ENCODE measurements around the gene GRK1. TPM values are rescaled to one million over a fixed set of nuclear protein-coding genes. Genes with fewer than 3 reads are reported as not detected.

GRK1 gene
- total RNA-seq, 2 donors from 2014 or later, result 0.10 TPM; not detected in 1

- Histone ChIP-seq H3K4me1 (no peaks in the 10 kb centered on the region), H3K9me3 (no peaks in the 10 kb centered on the region), H3K36me3 (no peaks in the 10 kb centered on the region), H3K9ac (ENCODE audit: low read depth in 2 of 2, low read length in 2 of 2) (no peak overlapping the region), H3K4me3 (no peak overlapping the region), H3K27me3 (no peaks in the 10 kb centered on the region), H3K27ac (no peak overlapping the region)
- intact Hi-C loops (cut with DNase I), result no loop called here
- no peak for DNase-seq
- TF ChIP-seq, protein P1, sequence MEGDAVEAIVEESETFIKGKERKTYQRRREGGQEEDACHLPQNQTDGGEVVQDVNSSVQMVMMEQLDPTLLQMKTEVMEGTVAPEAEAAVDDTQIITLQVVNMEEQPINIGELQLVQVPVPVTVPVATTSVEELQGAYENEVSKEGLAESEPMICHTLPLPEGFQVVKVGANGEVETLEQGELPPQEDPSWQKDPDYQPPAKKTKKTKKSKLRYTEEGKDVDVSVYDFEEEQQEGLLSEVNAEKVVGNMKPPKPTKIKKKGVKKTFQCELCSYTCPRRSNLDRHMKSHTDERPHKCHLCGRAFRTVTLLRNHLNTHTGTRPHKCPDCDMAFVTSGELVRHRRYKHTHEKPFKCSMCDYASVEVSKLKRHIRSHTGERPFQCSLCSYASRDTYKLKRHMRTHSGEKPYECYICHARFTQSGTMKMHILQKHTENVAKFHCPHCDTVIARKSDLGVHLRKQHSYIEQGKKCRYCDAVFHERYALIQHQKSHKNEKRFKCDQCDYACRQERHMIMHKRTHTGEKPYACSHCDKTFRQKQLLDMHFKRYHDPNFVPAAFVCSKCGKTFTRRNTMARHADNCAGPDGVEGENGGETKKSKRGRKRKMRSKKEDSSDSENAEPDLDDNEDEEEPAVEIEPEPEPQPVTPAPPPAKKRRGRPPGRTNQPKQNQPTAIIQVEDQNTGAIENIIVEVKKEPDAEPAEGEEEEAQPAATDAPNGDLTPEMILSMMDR (IDR thresholded peaks at IDR 0.05), result no peak
These were observed 3.5 kb downstream of the GRK1 start for GRCh38 chr13:113670541-113670940.

DNA sequence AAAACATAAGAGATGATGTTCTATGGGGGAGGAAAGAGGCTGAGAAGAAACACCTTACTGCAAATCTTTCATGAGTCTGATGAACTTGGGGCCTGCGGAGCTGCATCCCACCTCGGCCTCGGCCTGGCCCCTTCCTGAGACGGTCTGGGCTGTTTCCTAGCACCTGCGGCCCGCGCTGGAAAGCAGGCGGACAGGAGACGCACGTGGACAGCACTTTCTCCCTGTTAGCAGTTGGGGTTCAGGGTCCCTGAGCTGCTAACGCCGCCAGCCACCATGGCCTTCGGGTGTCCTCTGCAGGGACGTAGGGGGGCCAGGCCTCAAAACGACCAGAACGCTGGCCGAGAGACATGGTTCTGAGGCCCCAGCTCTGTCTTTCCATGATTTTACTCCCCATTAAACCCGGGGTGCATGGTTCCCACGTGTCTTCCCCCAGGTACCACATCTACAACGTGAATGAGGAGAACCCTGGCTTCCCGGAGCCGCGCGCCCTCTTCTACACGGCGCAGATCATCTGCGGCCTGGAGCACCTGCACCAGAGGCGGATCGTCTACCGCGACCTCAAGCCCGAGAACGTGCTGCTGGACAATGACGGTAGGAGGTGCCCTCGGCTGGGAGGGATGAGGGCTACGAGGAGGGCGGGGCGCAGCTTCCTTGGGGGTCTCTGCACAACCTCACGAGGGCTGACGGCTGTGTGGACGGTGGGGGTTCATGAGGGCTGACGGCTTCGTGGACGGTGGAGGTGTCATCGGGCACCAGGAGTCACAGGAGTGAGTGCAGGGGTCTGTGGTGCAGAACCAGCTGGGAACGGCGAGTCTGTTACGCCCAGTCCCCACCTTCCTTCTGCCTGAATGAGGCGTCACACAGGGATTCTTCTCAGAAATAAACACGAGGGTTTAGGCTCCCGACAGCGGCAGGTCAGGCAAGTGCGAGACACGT lies 4.3 kb downstream of the GRK1 start:
- Histone ChIP-seq H3K27ac (no peak overlapping the region), H3K27me3 (no peaks in the 10 kb centered on the region), H3K4me3 (no peak overlapping the region), H3K9me3 (no peaks in the 10 kb centered on the region), H3K36me3 (no peaks in the 10 kb centered on the region), H3K4me1 (no peaks in the 10 kb centered on the region), H3K9ac (ENCODE audit: low read depth in 2 of 2, low read length in 2 of 2) (no peak overlapping the region)
- intact Hi-C loops (cut with DNase I), result no loop called here
- TF ChIP-seq, protein P1 (IDR thresholded peaks at IDR 0.05), result no peak
- no peak for DNase-seq

DNA sequence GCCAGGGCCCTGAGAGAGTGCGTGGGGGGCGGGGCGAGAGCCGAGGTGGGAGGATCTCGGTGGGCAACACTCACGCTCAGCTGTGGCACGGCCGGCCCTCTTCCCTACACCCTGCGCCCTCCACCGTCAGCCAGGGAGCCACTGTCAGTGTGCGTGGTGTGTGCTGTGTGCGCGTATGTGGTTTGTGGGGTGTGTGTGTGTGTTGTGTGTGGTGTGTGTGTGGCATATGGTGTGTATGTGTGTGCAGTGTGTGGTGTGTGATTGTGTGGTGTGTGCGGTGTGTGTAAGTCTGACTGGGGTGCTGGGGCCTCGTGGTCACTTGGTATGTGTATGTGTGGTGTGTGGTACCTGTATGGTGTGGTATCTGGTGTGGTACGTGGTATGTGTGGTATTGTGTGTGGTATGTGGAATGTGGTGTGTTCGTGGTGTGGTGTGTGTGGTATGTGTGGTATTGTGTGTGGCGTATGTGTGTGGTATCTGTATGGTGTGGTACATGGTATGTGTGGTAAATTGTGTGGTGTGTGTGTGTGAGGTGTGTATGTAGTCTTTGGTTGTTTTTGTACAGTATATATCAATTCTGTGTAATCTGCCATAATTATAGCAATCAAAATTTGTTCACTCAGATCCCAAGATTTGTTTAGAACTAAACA lies 5.1 kb downstream of the GRK1 start:
- intact Hi-C loops (cut with DNase I), result no loop called here
- TF ChIP-seq, protein P1 (IDR thresholded peaks at IDR 0.05), result no peak
- Histone ChIP-seq H3K27me3 (no peaks in the 10 kb centered on the region), H3K4me1 (no peaks in the 10 kb centered on the region), H3K9ac (ENCODE audit: low read depth in 2 of 2, low read length in 2 of 2) (no peak overlapping the region), H3K9me3 (no peaks in the 10 kb centered on the region), H3K4me3 (no peak overlapping the region), H3K27ac (no peak overlapping the region), H3K36me3 (no peaks in the 10 kb centered on the region)
- DNase-seq, result no peak

- H3K36me3 ChIP-seq, result no peaks in the 10 kb centered on the region
These were observed 55.9 kb downstream of the GRK1 start for GRCh38 chr13:113722921-113723320.

DNA sequence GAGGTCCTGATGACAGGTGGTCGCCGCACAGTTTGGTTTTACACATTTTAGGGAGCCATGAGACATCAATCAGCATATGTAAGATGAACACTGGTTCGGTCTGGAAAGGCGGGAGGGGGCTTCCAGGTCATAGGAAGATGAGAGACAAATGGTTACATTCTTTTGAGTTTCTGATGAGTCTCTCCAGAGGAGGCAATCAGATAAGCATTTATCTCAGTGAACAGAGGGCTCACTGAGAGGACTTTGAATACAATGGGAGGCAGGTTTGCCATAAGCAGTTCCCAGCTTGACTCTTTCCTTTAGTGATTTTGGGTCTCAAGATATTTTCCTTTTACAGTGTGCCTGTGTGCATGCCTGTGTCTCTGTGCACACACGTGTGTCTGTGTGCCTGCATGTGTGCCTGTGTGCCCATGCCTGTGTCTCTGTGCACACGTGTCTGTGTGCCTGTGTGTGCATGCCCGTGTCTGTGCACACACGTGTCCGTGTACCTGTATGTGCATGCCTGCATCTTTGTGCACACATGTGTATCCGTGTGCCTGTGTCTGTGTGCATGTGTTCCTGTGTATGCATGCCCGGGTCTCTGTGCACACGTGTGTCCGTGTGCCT lies 56.5 kb downstream of the GRK1 start:
- TF ChIP-seq, protein P1 (IDR thresholded peaks at IDR 0.05), result no peak
- intact Hi-C loops (cut with DNase I), result no loop called here
- Histone ChIP-seq H3K36me3 (no peaks in the 10 kb centered on the region), H3K4me3 (no peak overlapping the region), H3K27ac (no peak overlapping the region), H3K9me3 (no peaks in the 10 kb centered on the region), H3K4me1 (no peaks in the 10 kb centered on the region), H3K9ac (ENCODE audit: low read depth in 2 of 2, low read length in 2 of 2) (no peak overlapping the region), H3K27me3 (no peaks in the 10 kb centered on the region)
- DNase-seq, result no peak

More at GRCh38 chr13:113722921-113723320, 55.9 kb downstream of the GRK1 start:
- no peak overlapping the region for H3K4me3 ChIP-seq
- no peak overlapping the region for H3K27ac ChIP-seq
- no peaks in the 10 kb centered on the region for H3K27me3 ChIP-seq
- H3K4me1 ChIP-seq, result no peaks in the 10 kb centered on the region
- intact Hi-C loops (cut with DNase I), result no loop called here
- DNase-seq, result no peak
- H3K9ac ChIP-seq (ENCODE audit: low read depth in 2 of 2, low read length in 2 of 2), result no peak overlapping the region
- TF ChIP-seq, protein P1 (IDR thresholded peaks at IDR 0.05), result no peak
- H3K9me3 ChIP-seq, result no peaks in the 10 kb centered on the region
